OCI-LY1 (cell line): Measurements from ENCODE around the gene CHST13.

Experiments used
- CTCF ChIP-seq: fragments of 200-600 bp; sonication (generic), shearing (Covaris generic); IDR thresholded peaks from 2 replicates; pipeline ENCODE4 v1.5.1; 2017; ENCODE audit warnings: mild to moderate bottlenecking, antibody characterized with exemption, low read length, moderate library complexity, mixed read lengths
- EZH2 ChIP-seq: fragments of 200-600 bp; sonication (generic), shearing (Covaris generic); IDR thresholded peaks from 2 replicates; pipeline ENCODE4 v1.8.0; 2017; ENCODE audit warnings: borderline replicate concordance, mixed run types, mild to moderate bottlenecking, antibody characterized with exemption, low read length, moderate library complexity, mixed read lengths

- TF ChIP-seq CTCF (no peak), EZH2 (no peak)
These were observed 21.6 kb downstream of the CHST13 start for GRCh38 chr3:126545544-126545943.
